ENCODE results near the gene CFAP69.

The CFAP69 gene

DNA sequence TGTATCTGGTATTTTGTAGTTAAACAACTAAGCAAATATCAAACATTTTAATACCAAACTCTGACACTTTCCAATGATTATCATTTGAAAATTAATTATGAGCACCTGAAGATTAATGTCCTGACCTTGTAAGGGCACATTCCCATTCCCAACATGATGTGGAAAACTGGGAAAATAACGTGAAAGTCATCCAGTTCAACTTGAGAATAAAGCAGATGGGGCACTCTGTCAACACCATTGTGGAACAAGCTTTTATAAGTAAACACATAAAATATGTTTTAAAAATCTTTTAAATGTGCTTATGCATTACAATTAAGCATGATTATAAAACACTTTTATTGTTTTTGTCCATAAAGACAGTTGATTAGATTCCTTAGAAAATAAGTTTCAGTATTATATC is 19.4 kb upstream of the CFAP69 start:
- TF ChIP-seq YY1 (IDR thresholded peaks at IDR 0.05; ENCODE audit: low read depth) (no peak), TAF1 (IDR thresholded peaks at IDR 0.05; ENCODE audit: low read depth) (no peak), TCF12 (IDR thresholded peaks at IDR 0.05; ENCODE audit: low read depth) (no peak)

- TF ChIP-seq CREB1 (IDR thresholded peaks at IDR 0.05; ENCODE audit: low read depth) (no peak), TCF12 (IDR thresholded peaks at IDR 0.05; ENCODE audit: low read depth) (no peak), EP300 (IDR thresholded peaks at IDR 0.05; ENCODE audit: borderline replicate concordance) (no peak)
These were observed 17.7 kb upstream of the CFAP69 start for GRCh38 chr7:90227259-90227658.

DNA sequence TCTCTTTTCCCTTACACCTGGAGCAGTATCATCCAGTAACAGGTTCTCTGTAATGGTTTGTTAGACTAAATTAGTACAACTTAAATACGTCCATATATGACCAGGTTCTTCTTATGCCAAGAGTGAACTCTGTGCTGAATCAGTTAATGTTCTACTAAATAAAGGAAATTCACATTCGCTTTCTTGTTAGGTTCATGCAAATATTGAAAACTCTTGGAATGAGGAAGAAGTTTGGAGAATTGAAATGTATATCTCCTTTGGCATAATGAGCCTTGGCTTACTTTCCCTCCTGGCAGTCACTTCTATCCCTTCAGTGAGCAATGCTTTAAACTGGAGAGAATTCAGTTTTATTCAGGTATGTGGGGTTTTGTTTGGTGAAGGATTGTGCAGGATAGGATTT is 15.3 kb upstream of the CFAP69 start:
- TF ChIP-seq TCF12 (IDR thresholded peaks at IDR 0.05; ENCODE audit: low read depth) (no peak), NFIC (IDR thresholded peaks at IDR 0.05) (no peak), MAX (IDR thresholded peaks at IDR 0.05) (no peak), YY1 (IDR thresholded peaks at IDR 0.05; ENCODE audit: low read depth) (no peak)

- TF ChIP-seq, protein P1, sequence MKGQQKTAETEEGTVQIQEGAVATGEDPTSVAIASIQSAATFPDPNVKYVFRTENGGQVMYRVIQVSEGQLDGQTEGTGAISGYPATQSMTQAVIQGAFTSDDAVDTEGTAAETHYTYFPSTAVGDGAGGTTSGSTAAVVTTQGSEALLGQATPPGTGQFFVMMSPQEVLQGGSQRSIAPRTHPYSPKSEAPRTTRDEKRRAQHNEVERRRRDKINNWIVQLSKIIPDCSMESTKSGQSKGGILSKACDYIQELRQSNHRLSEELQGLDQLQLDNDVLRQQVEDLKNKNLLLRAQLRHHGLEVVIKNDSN (IDR thresholded peaks at IDR 0.05): no peak
These were observed 14.1 kb upstream of the CFAP69 start for GRCh38 chr7:90230834-90231233.

- TF ChIP-seq RAD21 (IDR thresholded peaks at IDR 0.05; ENCODE audit: low read depth): no peak
- TF ChIP-seq REST (IDR thresholded peaks at IDR 0.05; ENCODE audit: low read depth): no peak
- TF ChIP-seq, protein P1 (IDR thresholded peaks at IDR 0.05): no peak
- no peak for TF ChIP-seq MAX (IDR thresholded peaks at IDR 0.05)
- no peak for TF ChIP-seq EGR1 (IDR thresholded peaks at IDR 0.05)
- TF ChIP-seq FOXM1 (IDR thresholded peaks at IDR 0.05; ENCODE audit: borderline replicate concordance, low read depth): no peak
- TF ChIP-seq NFIC (IDR thresholded peaks at IDR 0.05): no peak
- TF ChIP-seq TAF1 (IDR thresholded peaks at IDR 0.05; ENCODE audit: low read depth): no peak
- no peak for TF ChIP-seq EP300 (IDR thresholded peaks at IDR 0.05; ENCODE audit: borderline replicate concordance)
- no peak for TF ChIP-seq TCF12 (IDR thresholded peaks at IDR 0.05; ENCODE audit: low read depth)
- no peak for TF ChIP-seq YY1 (IDR thresholded peaks at IDR 0.05; ENCODE audit: low read depth)
- TF ChIP-seq CREB1 (IDR thresholded peaks at IDR 0.05; ENCODE audit: low read depth): no peak
- TF ChIP-seq CEBPB (IDR thresholded peaks at IDR 0.05): no peak
- no peak for TF ChIP-seq TEAD4 (IDR thresholded peaks at IDR 0.05)
- TF ChIP-seq ZBTB7A (IDR thresholded peaks at IDR 0.05; ENCODE audit: low read depth): no peak
These were observed 13.7 kb upstream of the CFAP69 start for GRCh38 chr7:90231304-90231703.

DNA sequence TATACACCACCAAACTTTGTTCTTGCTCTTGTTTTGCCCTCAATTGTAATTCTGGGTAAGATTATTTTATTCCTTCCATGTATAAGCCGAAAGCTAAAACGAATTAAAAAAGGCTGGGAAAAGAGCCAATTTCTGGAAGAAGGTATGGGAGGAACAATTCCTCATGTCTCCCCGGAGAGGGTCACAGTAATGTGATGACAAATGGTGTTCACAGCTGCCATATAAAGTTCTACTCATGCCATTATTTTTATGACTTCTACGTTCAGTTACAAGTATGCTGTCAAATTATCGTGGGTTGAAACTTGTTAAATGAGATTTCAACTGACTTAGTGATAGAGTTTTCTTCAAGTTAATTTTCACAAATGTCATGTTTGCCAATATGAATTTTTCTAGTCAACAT is 12.5 kb upstream of the CFAP69 start:
- TF ChIP-seq YY1 (IDR thresholded peaks at IDR 0.05; ENCODE audit: low read depth): no peak
- no peak for TF ChIP-seq TEAD4 (IDR thresholded peaks at IDR 0.05)
- TF ChIP-seq NFIC (IDR thresholded peaks at IDR 0.05): no peak
- no peak for TF ChIP-seq TAF1 (IDR thresholded peaks at IDR 0.05; ENCODE audit: low read depth)
- TF ChIP-seq CEBPB (IDR thresholded peaks at IDR 0.05): no peak
- no peak for TF ChIP-seq MAX (IDR thresholded peaks at IDR 0.05)
- no peak for TF ChIP-seq RAD21 (IDR thresholded peaks at IDR 0.05; ENCODE audit: low read depth)
- TF ChIP-seq, protein P1 (IDR thresholded peaks at IDR 0.05): no peak
- TF ChIP-seq EP300 (IDR thresholded peaks at IDR 0.05; ENCODE audit: borderline replicate concordance): no peak
- TF ChIP-seq CREB1 (IDR thresholded peaks at IDR 0.05; ENCODE audit: low read depth): no peak
- no peak for TF ChIP-seq EGR1 (IDR thresholded peaks at IDR 0.05)
- TF ChIP-seq FOXM1 (IDR thresholded peaks at IDR 0.05; ENCODE audit: borderline replicate concordance, low read depth): no peak
- no peak for TF ChIP-seq TCF12 (IDR thresholded peaks at IDR 0.05; ENCODE audit: low read depth)
- TF ChIP-seq REST (IDR thresholded peaks at IDR 0.05; ENCODE audit: low read depth): no peak
- no peak for TF ChIP-seq ZBTB7A (IDR thresholded peaks at IDR 0.05; ENCODE audit: low read depth)

All from Ishikawa (cell line).